ENCODE measurements around the gene IFNAR1. TPM values are rescaled to one million over a fixed set of nuclear protein-coding genes. Genes with fewer than 3 reads are reported as not detected.

Gene IFNAR1
- total and polyA plus RNA-seq, 9 of the 15 experiments (the other 6 are each of a cell fraction or from before 2014, with no cell fraction given) = 8.6 to 31.8 (median 14.8) TPM

- no peak for TF ChIP-seq MGA (IDR thresholded peaks at IDR 0.05)
- TF ChIP-seq ZNF57 (CRISPR knock-in tag; IDR thresholded peaks at IDR 0.05) = no peak
Observed at GRCh38 chr21:33373451-33373850, 48.7 kb downstream of the IFNAR1 start (continued).
